CD4-positive, alpha-beta T cell treated with Interleukin-15 for 4 hours (primary cell): ENCODE results near the gene PXN.
"Not testable (repeated sequence)": the region's sequence is repeated elsewhere in the genome, so short reads cannot be mapped to it uniquely, and the experiment has no call there.

ENCODE experiments used
- DNase-seq: peaks from one replicate; pipeline ENCODE4 v3.0.0-alpha.2; 2020; ENCODE audit warnings: low spot score

The PXN gene

GRCh38 chr12:120225852-120226640 is 39.5 kb downstream of the PXN start:
- no peak for DNase-seq

DNA sequence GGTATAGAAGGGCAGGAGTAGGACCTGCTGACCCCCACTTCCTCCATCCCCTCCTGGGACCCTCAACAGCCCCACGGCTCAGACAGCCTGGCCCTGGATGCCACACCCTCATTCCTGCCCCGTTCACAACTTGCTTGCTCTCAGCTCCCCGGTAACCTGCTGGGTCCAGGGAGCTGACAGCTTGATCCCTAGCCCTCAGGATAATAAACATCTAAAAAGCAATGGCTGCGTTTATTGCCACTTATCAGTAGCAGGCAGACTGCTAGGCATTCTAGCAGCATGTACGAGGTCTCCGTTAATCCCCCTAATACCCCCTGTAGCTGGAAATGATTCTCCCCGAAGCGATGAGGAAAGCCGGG is 40.4 kb downstream of the PXN start:
- DNase-seq = no peak

DNA sequence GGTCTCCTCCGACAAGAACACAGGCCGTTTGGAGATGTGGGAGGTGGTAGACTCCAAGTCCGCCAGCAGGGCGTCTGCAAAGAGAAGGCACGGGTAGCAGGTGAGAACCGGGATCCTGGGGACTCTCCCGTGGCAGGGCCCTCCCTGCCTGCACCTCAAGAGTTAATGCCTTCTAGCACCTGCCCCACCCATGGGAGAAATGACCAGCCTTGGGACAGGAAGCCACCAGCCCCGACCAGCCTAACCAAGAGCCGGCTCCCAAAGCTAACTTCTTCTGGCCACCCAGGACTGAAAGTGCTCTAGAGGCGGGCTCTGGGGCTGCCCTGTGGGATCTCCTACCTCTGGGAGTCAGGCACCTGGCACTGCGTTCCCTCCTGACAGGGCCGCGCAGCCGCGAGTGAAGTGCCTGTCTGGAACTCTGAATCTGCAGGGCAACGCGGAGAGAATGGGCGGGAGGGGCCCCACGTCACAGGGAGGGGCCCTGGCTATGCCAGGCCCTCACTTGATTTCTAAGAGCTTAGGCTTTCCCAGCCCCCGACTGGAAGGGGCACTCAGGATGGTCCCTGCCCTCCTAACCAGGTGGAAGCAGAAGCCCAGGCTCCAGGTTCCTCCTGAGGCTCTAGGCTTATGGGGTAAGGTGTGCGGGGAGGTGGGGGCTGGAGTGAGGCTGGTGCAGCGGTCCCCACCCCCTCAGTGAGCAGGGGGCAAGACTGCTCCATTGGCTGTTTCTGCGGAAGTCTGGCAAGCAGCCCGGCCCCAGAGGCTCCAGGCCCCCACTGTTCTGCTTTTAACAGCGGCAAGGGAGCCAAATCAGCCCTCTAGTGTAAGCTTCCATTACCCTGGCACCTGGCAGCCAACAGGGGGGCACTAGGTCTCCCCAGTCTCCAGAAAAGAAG is 41.0 kb downstream of the PXN start:
- no peak for DNase-seq

- no peak for DNase-seq
These were observed 41.8 kb downstream of the PXN start for GRCh38 chr12:120223458-120224303.

DNA sequence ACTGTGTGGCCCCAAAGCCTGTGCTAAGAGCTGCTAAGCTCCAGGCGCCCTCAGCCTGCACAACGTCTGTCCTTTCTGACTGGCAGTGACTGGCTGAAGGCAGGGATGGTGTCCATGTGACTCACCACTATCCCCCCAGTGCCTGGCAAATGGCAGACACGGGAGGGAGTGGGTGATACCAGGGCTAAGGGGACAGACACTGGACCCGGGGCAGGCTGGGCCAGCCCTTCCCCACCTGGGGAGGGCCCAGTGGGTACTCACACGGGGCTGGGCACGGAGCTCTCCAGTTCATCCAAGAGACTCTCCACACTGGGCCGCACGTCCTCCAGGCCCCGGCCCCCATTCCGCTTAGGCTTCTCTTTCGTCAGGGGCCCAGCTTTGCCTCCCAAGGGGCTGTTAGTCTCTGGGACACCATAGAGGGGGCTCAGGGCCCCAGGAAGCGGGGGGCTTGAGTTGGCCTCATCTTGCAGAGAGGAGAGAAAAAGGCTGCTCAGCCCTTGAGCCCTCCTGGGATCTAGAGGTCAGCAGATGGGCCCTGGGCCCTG is 43.2 kb downstream of the PXN start:
- DNase-seq = no peak

GRCh38 chr12:120221576-120221900 is 44.0 kb downstream of the PXN start:
- DNase-seq = no peak

- no peak for DNase-seq
These were observed 44.5 kb downstream of the PXN start for GRCh38 chr12:120220838-120221575.

GRCh38 chr12:120218680-120219606 is 46.6 kb downstream of the PXN start:
- no peak for DNase-seq

- no peak for DNase-seq
These were observed 48.6 kb downstream of the PXN start for GRCh38 chr12:120216742-120217605.

- no peak for DNase-seq
These were observed 49.5 kb downstream of the PXN start for GRCh38 chr12:120215766-120216735.

DNA sequence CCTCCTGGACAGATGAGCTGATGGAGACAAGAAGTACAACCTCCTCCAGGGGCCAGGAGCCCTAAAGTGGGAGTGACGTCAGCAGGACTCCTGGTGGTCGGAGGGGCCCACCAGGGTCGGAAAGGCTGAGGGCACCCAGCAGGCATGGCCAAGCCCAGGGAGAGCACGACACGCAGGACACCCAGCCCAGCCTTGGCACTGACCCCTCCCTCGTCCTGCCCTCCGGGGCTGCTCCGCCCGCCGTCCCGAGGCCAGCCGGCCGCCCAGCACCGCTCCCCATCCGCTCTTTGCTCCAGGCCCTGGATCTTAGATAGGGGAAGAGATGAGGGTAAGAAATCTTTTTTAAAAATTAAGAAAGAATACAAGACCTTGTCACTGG is 50.2 kb downstream of the PXN start:
- DNase-seq = no peak

DNA sequence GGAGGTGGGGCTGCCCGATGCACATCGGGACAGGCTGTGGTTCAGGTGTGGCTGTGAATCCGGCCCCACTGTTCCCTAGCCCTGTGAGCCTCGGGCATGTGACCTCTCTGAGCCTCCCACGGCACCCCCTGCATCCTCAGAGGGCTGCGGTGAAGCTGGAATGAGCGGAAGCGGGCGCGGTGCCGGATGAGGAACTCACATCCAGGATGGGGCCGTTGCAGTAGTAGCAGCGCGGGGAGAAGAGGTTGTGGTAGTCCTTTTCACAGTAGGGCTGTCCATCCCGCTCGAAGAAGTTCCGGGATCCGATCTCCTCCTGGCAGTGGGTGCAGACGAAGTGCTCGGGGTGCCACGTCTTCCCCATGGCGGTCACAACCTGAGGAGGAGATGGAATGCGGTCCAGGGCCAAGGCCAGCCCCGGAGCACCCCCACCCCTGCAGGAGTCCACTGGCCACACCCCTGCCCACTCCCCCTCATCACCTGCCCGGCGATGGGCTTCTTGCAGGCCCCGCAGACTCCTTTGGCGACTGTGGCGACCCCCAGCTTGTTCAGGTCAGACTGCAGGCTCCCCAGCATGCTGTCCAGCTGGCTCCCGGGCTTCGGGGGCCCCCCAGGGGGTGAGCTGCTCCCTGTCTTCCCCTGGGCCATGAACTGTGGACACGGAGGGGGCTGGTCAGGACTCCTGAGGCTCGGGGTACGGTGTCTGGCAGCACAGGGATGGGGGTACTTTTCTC is 50.7 kb downstream of the PXN start:
- DNase-seq = no peak

GRCh38 chr12:120213758-120214157 is 51.8 kb downstream of the PXN start:
- no peak for DNase-seq

DNA sequence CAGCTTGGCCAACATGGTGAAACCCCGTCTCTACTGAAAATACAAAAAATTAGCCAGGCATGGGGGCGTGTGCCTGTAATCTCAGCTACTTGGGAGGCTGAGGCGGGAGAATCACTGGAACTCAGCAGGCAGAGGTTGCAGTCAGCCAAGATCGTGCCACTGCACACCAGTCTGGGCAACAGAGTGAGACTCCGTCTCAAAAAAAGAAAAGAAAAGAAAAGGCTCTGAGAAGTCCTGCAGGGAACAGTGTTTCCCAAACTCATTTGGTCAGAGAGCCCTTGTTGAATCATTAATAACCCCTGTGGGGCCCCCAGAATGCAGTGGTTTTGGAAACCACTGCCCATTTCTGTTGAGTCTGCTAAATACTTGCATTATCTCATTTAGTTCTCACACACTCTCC is 52.3 kb downstream of the PXN start:
- not testable (repeated sequence) for DNase-seq

DNA sequence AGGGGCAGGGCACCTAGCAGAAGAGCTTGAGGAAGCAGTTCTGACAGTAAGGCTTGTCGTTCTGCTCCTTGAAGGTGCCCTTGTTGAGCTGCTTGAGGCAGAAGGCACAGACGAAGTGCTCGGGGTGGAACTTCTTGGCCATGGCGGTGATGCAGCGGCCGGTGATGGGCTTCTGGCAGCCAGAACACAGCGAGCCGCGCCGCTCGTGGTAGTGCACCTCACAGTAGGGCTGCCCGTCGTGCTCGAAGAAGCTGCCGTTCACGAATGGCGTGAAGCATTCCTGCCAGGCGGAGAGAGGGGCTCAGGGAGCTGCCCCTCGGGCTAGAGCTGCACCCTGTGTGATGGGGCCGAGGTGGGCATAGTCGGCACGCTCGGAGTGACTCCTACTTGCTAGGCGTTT is 53.2 kb downstream of the PXN start:
- no peak for DNase-seq

- DNase-seq = no peak
These were observed 53.6 kb downstream of the PXN start for GRCh38 chr12:120211904-120212283.

DNA sequence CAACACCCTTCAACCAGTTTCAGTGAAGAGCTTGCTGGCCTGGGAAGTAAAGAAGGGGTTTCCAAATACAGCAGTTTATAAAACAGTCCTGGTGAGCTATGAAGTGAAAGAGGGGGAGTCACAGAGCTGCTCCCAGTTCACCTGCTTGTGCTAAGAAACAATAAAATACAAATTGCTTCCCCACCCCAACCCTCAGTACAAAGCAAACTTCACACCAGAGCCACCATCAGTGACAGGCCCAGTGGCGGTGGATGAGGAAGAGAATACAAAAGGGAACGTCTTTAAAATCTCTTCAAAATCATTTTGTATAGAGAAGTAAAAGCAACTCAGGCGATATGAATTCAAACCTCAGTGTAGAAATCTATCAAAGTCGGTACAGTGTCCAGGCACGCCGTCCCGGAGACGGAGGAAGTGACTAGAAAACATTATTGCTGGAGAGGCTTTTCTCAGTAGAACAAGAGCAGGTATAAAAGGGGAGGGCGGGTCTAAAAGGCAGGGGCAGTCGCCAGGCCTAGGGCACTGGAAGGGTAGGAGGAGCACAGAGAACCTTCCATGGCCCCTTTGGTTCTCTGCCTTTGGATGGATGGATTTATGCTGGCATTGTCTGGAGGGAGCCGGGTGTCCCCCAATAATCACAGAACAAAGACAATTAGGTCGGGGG is 54.2 kb downstream of the PXN start:
- DNase-seq = no peak
